HUDEP-2 (cell line): Measurements from ENCODE around the gene TEAD3.

Experiments used
- DNase-seq, 76 experiments: peaks; one replicate each; lab custom pipeline; 2025; ENCODE audit not compliant: unreplicated experiment in 76 of 76; lab: John Stamatoyannopoulos, UW

The TEAD3 gene

DNA sequence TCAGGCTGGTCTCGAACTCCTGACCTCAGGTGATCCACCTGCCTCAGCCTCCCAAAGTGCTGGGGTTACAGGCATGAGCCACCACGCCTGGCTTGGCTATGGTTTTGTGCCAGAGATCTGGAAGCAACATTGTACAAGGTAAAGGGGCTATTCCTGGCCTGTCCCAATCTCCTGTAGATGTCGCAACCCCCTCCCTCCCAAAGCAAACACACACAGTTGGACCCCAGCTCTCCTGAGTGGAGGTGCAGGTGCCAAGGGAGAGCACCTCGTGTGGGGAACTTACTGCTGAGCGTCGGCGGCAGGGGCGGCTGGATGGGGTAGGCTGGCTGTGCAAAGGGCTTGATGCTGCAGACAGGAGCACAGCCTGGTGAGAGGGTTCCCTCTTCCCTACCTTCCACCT, 19.9 kb downstream of the TEAD3 start:
- DNase-seq = no peak

DNA sequence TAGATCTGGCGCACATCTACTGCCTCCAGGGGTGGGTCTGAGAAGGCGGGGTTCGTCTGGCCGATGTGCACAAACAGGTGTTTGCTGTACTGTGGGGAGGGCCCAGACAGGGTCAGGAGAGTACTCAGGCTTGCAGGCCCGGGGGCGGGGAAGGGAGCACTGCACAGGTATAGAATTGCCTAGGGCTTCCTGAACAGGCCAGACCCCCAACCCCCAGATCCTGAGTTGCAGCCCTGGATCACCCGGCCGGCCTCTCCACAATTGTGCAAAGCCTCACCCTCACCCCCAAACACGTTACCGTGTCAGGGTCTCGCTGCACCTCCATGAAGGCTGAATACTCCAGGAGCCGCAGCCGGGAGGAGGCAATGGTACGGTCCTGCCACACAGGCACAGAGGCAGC, 20.9 kb downstream of the TEAD3 start:
- no peak for DNase-seq

DNA sequence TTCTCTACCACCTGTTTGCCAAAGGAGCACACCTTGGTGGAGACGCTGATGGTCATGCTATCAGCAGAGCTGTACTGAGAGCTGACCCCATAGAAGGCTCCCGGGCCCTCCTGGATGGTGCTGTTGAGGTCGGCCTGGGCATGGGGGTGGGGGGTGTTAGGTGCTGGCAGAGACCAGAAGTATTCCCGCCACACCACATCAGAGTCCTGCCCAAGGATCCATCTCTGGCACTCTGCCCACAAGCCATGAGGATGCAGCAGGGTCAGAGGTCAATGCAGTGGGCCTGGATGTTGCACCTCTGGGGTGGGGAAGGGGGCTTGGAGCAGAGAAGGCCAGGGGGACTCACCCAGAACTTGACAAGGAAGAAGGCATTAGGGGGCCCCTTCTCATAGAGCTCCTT, 21.3 kb downstream of the TEAD3 start:
- DNase-seq = no peak

DNA sequence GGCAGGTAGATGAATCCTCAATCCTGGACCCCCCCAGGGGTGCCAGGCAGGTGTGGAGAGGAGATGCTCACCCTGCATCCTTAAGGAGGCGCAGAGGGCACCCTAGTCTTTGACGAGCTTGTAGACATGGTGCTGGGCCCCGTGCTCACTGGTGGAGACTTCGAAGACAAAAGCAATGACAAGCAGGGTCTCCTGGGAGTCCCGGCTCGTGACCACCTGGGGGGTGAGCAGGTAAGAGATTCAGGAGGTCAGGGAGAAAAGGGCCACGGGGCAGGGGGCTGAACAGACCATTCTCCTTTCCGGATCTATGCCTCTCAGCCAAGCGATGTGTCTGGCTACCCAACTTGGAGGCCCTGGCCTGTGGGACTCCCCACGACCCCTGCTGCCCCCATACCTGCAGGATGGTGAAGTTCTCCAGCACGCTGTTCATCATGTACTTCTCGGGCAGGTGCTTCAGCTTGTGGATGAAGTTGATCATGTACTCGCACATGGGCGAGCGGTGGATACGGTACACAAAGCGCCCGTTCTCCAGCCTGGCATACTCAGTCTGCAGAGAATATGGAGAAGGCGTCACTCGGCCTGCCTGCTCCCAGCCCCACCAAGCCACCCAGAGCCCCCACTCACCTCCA, 21.8 kb downstream of the TEAD3 start:
- no peak for DNase-seq

DNA sequence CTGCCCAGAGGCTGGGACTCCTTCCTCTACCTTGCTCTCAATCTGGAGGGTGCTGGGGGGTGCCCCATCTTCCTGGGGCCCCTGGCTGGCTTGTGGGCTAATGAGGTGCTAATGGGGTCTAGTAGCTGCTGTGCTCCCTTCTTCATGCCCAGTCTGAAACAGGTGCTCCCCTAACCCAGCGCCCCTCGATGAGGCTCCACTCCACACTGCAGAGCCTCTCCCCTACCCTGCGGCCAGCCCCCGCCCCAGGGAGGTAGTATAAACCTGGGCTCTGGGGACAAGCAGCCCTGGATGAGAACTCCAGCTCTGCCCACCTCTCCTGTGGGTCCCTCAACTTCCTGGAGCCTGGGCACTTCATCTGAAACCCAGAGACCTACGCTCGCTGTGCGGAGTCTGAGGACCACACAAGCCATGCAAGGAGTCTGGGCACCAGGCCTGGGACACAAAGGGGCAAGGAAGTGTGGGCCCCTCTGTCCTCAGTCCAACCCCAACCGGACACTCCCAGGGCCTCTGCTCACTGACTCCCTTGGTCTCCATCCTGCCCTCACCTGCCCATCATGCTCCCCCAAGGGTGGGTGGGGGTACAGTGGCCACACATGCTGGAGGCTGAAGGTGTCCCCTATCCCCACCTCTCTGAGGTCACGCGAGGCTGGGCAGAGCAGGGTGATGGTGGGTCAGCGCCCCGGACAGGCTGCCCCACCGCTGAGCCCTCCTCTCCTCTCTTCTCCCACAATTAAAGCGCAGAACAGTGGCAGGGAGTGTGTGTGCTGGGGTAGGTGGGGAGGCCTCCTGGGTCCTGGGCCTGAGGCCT, 22.5 kb downstream of the TEAD3 start:
- DNase-seq = peak in 6 of 76 experiments; percentile 19 to 48 (median 38)

DNA sequence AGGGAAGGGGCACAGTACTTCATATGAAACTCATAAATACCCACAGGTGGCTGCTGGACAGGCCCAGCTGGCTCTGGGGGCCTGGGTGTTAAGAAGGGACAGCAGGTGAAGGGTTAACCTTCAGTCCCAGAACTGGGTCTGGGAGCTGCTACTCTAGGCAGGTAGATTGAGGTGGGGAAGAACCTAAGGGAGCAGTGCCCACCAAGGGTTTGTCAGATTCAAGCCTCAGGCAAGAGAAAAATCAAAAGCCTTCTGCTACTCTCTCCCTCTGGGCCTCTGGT, 23.1 kb downstream of the TEAD3 start:
- peak in 9 of 76 experiments; percentile 22 to 48 (median 41) for DNase-seq

DNA sequence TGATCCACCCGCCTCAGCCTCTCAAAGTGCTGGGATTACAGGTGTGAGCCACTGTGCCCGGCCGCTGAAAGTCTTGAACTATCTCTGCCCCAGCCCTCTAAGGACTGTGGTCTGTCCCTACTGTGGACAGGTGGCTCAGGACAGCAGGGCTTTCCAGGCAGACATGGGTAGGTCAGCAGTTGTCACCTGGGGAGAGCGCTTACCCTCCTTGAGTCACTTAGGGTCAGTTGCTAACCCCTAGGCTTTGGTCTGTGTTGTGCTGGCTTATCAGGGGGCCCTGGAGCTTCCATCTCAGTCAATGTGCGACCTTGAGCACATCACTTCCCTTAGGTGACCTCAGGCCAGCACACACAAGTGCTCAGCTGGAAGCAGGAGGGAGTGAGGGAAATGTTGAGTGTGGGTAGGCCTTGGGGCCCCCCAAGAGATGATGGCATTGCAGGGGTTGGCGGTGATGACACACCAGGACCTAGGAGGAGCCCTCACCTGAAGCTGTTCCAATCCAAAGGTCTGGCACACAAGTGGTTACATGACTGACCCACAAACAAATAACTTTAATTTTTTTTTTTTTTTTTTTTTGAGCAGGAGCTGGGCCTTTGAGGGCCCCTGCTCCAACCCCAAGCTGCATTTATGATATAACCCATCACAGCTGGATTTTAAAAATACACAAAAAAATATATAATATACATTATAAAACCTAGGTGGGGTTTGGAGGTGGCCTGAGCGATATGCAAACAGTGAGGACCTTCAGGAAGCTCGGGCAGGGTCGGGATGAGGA, 23.6 kb downstream of the TEAD3 start:
- DNase-seq = peak in 9 of 76 experiments; percentile 23 to 54 (median 35)

DNA sequence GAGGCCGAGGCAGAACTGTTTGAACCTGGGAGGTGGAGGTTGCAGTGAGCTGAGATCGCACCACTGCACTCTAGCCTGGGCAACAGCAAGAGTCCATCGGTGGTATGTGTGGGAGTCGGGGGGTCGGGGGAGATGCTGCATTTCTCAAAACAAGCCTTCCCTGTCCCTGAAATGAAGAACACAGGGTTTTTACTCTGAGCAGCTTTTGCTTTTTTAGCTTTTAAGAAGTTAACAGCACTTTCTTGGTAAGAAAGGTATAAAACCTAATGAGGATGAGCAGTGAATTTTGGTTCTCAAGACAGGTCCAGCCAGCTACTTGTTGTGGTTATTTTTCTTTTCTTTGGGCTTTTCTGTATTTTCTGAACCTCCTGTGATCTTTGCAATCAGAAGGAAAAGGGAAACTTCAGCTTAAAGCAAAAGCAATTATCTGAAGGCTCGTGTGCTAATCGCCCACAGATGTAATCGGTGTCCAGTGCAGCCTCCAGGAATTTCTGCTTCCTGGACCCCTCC, 25.0 kb downstream of the TEAD3 start:
- no peak for DNase-seq

DNA sequence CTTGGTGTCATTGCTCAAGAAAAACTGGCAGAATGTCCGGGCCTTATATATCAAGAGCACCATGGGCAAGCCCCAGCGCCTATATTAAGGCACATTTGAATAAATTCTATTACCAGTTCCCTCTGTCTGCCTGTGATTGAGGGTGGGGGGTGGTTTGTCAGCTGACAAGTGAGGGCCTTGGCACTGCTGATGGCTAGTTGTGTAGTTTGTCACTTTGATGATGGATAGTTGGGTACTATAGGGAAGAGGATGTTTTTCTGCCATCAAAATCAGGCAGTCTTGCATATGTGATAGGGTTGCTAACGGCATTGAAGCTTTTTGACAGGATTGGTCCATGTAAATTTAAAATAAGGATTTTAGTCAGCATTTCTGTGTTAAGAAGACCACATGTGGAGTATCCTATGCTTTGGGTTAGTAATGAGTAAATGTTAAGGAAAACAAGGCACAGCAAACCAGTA, 26.2 kb downstream of the TEAD3 start:
- DNase-seq = peak in 3 of 76 experiments; percentile 35 to 58 (median 52)

DNA sequence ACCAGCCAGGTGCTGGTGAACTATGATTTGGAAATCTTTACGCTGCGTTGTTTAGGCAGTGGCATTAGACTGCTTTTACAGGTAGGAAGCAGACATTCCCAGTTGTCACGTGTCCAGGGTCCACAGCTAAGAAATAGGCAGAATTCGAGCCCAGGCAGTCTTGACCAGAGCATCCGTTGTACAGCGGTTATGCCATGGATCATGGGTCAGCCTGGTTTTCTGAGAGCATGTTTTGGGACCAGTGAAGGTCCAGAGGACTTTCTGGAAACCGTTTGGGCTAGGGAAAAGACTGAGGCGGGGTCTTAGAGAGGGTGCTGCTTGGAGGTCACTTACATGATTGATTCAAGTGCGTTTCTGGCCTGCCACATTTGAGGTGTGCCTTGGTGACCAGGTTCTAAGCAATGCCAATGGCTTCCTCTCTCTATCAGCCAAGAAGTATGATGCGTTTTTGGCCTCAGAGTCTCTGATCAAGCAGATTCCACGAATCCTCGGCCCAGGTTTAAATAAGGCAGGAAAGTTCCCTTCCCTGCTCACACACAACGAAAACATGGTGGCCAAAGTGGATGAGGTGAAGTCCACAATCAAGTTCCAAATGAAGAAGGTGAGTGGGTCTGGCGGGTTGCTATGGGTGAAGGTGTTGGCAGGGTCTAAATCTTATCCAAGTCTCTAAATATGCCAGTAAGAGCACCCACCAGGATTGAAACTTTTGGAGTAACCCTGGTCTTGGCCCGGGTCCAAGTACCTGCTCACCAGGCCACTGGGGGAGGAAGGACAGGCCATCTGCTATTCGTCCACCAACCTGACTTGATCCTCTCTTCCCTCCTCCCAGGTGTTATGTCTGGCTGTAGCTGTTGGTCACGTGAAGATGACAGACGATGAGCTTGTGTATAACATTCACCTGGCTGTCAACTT, 26.9 kb downstream of the TEAD3 start:
- DNase-seq = peak in 34 of 76 experiments; percentile 22 to 63 (median 40)

DNA sequence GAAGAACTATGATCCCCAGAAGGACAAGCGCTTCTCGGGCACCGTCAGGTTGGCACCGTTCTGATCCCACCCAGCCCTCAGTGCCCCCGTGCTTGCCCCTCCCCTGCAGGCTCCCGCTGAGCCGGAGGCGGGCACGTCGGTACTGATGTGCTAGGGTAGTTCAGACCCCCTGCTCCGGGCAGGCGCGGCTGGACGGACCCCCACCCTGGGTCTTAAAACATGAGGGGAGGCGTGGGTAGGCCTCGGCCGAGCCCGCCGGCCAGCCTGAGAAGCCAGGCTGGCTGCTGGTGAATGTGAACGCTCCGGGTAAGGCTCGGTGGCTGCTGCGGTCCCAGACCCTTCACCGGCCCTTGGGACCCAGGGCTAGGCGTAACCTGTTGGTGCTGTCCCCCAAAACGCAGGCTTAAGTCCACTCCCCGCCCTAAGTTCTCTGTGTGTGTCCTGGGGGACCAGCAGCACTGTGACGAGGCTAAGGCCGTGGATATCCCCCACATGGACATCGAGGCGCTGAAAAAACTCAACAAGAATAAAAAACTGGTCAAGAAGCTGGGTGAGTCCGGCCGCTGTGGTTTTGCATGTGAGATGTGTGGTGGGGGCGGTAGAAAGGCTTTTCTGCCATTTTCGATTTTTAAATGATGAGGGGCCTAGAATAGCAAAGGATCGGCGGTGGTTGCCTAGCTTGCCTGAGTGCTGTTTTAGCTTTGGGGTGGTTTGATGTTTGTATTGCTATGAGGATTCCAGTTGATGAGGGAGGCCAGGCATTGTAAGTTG, 27.7 kb downstream of the TEAD3 start:
- DNase-seq = peak in 11 of 76 experiments; percentile 30 to 77 (median 53)

DNA sequence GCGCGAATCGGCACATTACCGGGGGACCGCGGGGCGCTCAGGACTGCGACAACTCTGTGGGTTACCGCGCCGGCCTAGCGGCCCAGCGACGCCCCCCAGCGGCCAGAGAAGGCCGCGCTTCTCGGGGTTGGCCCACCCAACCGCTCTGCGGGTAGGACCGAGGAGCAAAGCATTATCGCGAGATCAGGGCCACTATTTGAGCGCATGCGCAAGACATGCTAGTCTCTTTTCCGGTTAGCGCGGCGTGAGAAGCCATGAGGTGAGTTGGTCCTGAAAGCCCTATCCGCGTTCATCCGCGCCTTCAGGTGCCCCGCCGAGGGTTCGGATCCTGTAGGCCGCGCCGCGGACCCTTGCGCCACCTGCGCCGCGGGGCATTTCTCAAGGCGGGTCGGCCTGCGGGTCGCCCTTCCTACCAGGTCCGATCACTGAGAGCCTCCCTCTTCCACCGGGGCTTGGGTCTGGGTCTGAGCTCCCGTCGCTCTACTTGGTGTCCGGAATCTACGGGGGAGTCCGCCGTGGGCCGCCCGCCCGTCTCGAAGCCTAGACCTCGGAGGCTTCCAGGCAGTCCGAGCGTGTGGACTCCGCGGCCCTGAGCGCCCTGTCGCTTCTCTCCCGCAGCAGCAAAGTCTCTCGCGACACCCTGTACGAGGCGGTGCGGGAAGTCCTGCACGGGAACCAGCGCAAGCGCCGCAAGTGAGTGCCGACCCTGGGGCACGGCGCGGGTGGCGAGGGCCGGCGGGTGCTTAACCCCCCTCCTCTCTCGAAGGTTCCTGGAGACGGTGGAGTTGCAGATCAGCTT, 28.5 kb downstream of the TEAD3 start, which contains the start of gene RPL10A:
Gene RPL10A (plus strand): TSS at position 221 of the 799 bp plus-strand sequence. CDS start 34 bp downstream, at position 255.
- peak in 75 of 76 experiments; percentile 52 to 99 (median 97) for DNase-seq

DNA sequence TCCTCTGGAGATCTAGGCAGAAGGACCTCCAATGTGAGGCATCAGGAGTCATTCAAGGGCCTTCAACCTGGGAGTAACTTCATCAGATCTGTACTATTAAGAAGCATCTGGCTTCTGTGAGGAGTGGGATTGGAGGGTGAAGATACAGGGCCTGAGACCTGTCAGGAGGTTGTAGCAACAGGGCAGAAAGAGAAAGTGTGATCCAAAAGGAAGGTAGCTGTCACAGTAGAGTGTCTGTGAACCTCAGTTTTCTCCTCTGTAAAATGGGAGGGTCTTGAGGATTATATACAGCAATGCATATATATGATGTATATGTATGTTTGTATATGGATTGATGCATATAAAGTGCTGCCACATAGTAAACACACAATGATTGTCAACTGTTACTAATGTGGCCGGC, 31.2 kb downstream of the TEAD3 start:
- no peak for DNase-seq

DNA sequence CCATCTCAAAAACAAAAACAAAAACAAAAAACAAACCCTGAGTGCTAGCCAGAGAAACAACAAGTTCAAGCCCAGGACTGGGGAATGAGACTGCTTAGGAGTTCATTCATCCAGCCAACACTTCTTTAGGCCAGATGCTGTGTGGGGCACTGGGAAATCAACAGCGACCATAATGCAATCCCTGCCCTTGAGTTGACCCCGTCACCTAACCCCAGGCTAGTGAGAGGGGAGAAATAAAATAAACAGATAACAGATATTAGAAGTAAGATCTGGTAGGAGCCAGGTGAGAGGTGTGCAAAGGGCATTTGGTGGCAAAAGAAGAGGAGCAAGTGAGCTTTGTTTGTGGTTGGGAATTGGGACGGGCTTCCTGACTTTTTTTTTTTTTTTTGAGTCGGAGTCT, 33.6 kb downstream of the TEAD3 start:
- DNase-seq = no peak

DNA sequence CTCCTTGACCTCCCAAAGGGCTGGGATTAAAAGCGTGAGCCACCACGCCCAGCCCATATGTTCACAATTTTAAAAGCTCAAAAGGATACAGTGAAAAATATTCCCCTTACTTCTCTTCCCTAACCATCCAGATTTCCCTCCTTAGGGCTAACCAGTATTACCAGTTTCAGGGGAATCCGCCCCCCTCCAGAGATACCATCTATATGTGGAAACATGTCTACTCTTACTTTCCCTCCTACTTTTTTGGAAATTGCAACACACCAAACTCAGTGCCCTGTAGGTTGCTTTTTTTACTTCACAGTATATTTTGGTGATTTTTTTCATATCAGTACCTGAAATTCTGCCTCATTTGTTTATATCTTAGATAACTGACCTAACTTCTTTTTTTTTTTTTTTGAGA, 35.6 kb downstream of the TEAD3 start:
- DNase-seq = no peak

DNA sequence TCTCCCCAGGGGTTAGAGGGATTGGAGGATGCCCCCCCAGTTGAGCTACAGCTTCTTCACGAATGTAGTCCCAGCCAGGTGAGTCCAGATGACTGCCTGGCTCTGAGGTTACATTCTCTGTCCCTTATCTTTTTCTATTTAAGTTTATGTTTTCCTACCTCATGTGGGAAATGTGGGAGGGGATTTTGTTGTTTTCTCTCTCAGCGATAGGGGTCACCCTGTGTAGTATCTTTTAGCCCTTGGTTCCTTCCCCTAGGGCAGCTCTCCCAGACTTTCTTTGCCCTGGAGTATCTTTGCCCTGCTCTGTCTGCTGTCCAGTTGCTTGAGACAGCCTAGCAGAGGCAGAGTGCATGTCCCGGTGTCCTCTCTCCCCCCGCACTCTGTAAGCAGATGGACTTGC, 39.0 kb downstream of the TEAD3 start:
- no peak for DNase-seq

DNA sequence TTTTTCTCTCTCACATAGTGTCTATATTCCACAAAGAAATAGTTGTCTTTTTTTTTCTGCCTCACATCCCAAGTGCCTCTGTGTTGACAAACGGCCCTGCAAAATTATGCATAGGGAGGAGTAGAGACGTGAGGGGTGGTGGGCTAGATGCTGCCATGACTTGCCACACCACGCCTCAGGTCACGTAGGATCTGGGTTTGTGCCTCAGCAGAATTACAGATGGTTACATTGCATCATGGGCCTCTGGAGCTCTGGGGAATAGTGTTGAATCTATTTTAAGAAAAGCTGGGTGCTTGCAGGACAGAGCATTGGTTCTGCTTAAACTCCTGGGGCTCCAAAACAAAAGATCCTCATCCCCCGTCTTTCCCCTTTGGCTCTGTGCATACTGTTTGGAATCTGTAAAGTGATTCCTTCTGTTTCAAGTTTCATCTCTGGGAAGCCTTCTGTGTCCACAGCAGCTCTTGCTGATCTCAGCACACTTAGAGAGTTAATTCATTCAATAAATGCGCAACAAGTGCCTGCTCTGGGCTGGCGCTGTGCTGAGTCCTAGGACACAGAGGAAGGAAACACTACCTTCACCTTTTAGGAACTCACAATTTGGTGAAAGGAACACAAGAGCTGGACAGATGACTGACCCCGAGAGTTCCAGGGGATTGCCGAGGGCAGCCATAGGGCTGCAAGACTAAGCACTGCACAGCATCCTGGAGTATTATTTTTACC, 42.3 kb downstream of the TEAD3 start:
- no peak for DNase-seq

DNA sequence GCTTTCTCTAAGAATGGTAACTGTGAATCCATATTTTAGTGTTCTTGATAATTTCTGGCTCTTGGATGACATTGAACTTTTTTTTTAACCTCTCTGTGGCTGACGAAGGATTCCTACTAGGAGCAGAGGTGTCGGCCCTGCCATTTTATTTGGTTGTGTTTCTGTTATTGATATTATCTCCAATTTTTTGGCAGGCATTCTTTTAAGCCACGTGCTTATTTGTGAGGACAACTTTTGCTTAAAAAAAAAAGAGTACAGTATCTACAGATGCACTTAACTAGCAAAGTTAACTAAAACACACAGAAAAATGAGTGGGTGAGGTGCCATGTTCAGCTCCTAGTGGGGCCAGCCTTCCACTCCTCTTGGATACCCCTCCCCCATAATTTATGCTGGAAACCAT, 43.6 kb downstream of the TEAD3 start:
- peak in 35 of 76 experiments; percentile 26 to 81 (median 62) for DNase-seq
